HepG2 (cell line): ENCODE results near the gene HTRA3. TPM values are rescaled to one million over a fixed set of nuclear protein-coding genes. Genes with fewer than 3 reads are reported as not detected.

ENCODE experiments used
- CSRNP1 ChIP-seq: sonication (generic); formaldehyde crosslinking; IDR thresholded peaks from 2 replicates; pipeline ENCODE4 v1.8.1; 2023; ENCODE audit warnings: mild to moderate bottlenecking, missing genetic modification reagents
- GFI1 ChIP-seq: sonication (generic); formaldehyde crosslinking; IDR thresholded peaks from 2 replicates; pipeline ENCODE4 v1.5.0; 2020; ENCODE audit warnings: missing genetic modification reagents, mild to moderate bottlenecking, borderline replicate concordance
- HHEX ChIP-seq: IDR thresholded peaks from 2 replicates; pipeline ENCODE4 v1.6.1; 2016; ENCODE audit warnings: control low read depth
- HNF1B ChIP-seq: sonication (generic); formaldehyde crosslinking; IDR thresholded peaks from 2 replicates; pipeline ENCODE4 v1.5.1; 2020; ENCODE audit warnings: mild to moderate bottlenecking, moderate library complexity, missing genetic modification reagents
- NR3C1 ChIP-seq: sonication (generic); formaldehyde crosslinking; IDR thresholded peaks from 2 replicates; pipeline ENCODE4 v1.4.0; 2020; ENCODE audit warnings: missing genetic modification reagents
- PAF1 ChIP-seq: IDR thresholded peaks from 2 replicates; pipeline ENCODE4 v1.6.1; 2016; ENCODE audit warnings: missing genetic modification reagents, missing compliant biosample characterization
- SATB2 ChIP-seq: sonication (generic); formaldehyde crosslinking; IDR thresholded peaks from 2 replicates; pipeline ENCODE4 v1.5.0; 2020; ENCODE audit warnings: missing genetic modification reagents
- ZNF224 ChIP-seq: sonication (generic); formaldehyde crosslinking; IDR thresholded peaks from 2 replicates; pipeline ENCODE4 v1.5.0; 2020; ENCODE audit warnings: mild to moderate bottlenecking, missing genetic modification reagents
- ZNF281 ChIP-seq: sonication (generic); formaldehyde crosslinking; IDR thresholded peaks from 2 replicates; pipeline ENCODE4 v1.4.0; 2020; ENCODE audit warnings: missing genetic modification reagents, borderline replicate concordance
- ZNF468 ChIP-seq: sonication (generic); formaldehyde crosslinking; IDR thresholded peaks from 2 replicates; pipeline ENCODE4 v1.8.0; 2022; ENCODE audit warnings: mild to moderate bottlenecking, moderate library complexity, missing genetic modification reagents
- ZNF644 ChIP-seq: IDR thresholded peaks from 2 replicates; pipeline ENCODE4 v1.6.1; 2016; ENCODE audit warnings: low read depth
- polyA plus RNA-seq, 8 experiments: library from polyadenylated mRNA; depleted of rRNA in 3 of 8; stranded (reverse) in 7 of 8; unstranded in 1 of 8; fragments of >200 nt; fragmentation: Illumina TruSeq in 4 of 8; extraction: Trizol in 4 of 8; gene quantifications; 2 replicates each; pipeline versions ENCODE4 v1.2.1 to v1.2.3, GENCODE V29; 2011 to 2016; ENCODE audit warnings: low read depth in 4 of 8, missing spikeins in 1 of 8, mixed read lengths in 1 of 8; ENCODE audit not compliant: insufficient read depth in 1 of 8
- total RNA-seq, 5 experiments: library from RNA; depleted of rRNA; stranded (reverse); fragments of >200 nt; fragmentation: Illumina TruSeq; extraction: Trizol; gene quantifications; 2 replicates each; pipeline ENCODE4 v1.2.3, GENCODE V29; 2016; ENCODE audit warnings: low read depth in 1 of 5

The HTRA3 gene
- total and polyA plus RNA-seq, 2 of the 13 experiments (the other 11 are each of a cell fraction or from before 2014, with no cell fraction given), result 0.17 TPM; not detected in 1

- TF ChIP-seq CSRNP1, result no peak
- TF ChIP-seq SATB2 (CRISPR knock-in tag), result no peak
- no peak for TF ChIP-seq PAF1 (CRISPR knock-in tag)
- TF ChIP-seq HHEX, result no peak
- no peak for TF ChIP-seq GFI1 (CRISPR knock-in tag)
- no peak for TF ChIP-seq ZNF224
- TF ChIP-seq ZNF281 (CRISPR knock-in tag), result no peak
- TF ChIP-seq ZNF644 (CRISPR knock-in tag), result no peak
- no peak for TF ChIP-seq ZNF468 (CRISPR knock-in tag)
- TF ChIP-seq HNF1B (CRISPR knock-in tag), result no peak
- TF ChIP-seq NR3C1 (CRISPR knock-in tag), result no peak
These were observed 14.8 kb downstream of the HTRA3 start (continued) for GRCh38 chr4:8284391-8284790.
